NOMO-1 treated with DMSO at 0.1 percent for 48 hours (cell line): Measurements from ENCODE around the gene ABCB8.
A peak's percentile ranks its signal among the peaks of the same experiment; 100 is the strongest.

Source experiments
- DNase-seq: peaks from one replicate; lab custom pipeline; 2025; ENCODE audit not compliant: unreplicated experiment; lab: John Stamatoyannopoulos, UW

ABCB8 gene

DNA sequence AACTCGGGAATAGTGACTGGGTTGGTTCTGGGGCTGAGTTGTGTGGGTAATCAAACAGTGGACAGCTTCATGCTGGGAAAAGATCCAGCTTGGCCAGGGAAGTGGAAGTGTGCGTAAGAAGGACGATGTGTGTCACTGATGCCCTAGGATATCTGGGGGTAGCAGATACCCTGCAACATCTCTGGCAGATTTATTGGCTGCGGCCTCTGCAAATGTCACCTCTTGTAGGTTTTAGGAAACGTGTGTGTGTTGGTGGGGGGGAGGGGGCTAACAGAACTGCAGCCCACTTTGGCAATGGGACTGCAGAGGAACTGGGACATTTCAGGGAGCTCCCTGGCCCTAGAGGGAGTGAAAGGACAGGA is 57.1 kb downstream of the ABCB8 start:
- DNase-seq = no peak

DNA sequence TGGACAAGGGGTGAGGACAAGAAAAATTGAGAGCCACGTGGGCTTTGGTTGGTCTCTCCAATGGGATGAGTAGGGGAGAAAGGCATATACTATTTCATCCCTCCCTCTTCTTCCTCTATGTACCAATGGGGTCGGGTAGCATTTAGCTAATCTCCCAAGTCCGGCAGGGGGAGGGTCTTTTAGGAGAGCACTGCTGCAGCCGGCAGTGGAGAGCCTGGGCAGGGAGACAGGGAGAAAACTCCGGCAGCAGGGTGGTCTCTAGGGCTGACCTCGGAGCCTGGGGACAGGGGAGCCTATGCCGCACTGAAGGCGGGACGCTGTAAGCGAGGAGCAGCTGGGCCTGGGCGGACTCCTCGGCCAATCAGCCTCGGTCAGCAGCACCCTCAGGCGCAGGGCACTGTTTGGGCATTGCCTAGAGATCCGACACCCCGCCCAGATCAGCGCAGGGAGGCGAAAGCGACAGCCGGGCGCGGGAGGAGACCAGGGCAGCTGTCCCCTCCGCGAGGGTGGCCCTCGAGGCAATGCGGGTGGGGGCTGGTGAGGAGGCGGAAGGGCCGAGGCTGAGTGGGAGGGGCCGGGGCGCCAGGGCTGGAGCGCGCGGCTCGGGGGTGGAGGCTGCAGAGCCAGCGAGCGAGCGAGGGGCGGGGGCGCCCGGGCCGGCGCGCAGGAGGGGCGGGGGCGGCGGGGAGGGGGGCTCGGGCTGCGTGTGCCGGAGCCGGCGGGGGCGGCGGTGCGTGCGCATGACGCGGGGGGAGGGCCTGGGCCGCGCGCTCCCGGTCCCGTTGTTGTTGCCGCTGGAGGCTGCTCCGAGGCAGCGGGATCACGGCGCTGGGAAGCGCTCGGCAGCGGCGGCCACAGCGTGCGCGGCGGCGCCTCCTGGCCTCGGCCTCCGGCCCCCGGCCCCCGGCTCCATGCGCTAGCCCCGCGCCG is 57.7 kb downstream of the ABCB8 start, which contains the start of gene AGAP3:
AGAP3 (plus strand) TSS at position 785 of the 930 bp plus-strand sequence. CDS start 267 bp downstream, outside the sequence.
- peak; percentile 29 for DNase-seq

DNA sequence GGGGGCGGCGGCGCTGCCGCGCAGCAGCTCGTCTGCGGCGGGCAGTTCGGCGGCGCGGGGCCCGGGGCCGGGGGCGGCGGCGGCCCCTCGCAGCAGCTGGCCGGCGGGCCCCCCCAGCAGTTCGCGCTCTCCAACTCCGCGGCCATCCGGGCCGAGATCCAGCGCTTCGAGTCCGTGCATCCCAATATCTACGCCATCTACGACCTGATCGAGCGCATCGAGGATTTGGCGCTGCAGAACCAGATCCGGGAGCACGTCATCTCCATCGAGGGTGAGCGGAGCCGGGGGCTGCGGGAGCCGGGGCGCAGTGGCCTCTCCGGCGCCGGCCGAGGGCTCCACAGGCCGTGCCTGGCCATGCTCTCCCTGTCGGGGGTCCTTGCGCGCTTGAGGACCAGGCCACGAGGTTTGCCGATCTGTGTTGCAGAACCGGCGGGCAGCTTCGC is 58.6 kb downstream of the ABCB8 start:
- DNase-seq = no peak

DNA sequence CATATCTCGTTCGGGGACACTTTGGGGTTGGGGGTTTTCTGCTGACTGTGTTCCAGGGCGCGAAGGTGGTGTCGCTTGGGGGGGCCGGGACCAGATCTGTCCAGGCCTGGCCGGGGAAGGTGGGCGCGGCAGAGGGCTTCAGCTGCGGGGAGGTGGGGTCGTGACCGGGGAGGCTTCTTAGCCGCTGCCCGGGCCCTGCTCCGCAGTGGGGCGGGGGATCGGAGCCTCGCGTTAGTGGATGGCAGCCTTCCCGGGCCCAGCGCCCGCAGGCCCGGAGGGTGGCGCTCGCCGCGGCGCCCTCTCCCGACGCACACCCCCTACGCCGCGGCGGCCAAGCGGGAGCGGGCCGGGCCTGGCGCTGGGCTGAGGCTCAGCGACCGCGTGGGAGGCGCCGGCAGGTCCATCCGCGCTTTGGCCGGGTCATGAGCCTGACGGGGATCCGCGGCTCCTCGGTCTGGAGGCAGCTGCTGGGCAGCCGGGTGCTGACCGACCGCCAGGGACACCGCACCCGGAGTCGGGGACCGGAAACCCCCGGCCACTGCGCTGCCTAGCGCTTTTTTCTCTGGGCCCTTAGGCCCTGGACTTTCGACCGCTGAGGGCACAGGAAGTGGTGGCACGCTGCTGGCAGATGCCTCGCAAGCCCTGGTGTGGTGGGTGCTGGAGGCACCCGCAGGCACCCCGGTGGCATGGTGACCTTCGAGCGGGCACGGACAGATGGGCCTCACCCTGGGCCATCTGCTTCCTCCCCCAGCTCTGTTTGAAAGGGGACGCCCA is 59.2 kb downstream of the ABCB8 start:
- DNase-seq = no peak

DNA sequence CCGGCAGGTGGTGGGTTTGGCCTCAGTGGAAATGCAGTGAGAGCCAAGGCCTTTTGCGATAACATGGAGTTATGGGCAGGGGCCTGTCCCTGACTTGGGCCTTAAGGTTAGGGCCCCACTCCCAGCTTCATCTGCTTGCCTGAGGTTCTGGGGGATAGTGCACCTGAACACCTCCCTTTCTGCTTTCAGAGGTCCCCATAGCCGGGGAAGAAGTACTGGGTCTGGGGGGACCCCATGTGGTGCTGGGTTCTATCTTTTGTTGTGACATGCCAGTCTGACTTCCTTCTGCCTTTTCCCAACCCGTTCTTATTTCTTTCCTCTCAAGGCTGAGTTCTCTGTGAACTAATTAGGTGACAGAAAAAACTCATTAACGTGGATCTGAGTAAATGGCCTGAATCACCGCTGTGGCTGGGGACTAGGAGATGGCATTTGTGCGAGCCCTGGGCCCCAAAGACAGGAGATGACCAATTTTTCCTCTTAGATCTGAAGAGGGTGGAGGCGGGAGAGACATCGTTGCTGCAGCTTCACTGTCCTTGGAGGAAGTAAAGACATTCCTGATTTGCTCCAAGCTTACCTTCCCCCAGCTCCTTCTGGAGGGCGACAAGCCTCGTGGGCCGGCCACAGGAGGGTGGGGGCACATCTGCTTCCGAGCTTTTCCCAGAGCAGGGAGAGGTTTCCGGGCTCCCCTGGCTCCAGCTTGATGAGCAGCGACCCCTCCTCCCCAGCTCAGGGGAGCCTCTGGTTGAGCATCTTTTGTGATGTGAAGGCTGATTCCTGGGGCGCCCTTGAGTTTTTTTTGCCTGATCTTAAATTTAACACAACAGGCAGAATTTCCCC is 60.0 kb downstream of the ABCB8 start:
- no peak for DNase-seq

DNA sequence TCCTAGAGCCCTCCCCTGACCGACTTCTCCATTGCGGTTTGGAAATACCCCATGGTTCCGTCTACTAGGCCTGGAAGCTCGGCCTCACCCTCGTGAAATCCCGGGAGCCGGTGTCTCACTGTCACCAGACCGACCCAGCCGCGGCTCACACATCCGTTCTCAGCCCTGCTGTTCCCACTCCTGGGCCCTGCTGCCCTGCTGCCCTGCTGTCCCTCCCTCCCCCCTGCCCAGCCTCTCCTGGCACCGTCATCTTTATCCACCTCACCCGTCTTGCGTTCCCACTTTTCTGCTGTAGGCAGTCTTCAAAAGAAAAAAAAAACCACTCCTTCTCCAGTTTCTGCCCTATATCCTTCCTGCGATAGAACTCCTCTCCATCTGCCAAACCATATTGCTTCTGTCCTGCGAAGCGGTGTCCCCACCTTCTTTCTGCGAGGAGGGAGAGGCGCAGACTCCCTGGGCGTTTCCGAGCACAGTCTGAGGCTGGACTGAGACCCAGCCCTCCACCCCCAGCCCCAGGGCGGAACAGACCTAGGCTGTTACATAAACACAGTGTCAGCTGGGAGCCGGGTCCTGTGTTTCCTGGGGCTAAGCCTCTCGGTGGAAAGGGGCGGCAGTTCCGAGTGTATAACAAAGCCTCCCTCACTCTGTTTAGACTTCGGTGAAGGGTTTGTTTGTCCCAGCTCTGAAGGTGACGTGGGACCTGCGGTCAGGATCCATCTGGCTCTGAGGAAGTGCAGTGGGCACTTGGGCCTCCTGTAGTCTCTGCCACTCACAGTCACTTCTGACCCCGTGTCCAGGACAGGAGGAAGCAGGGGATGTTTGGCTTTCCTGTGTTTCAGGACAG is 60.8 kb downstream of the ABCB8 start:
- no peak for DNase-seq

DNA sequence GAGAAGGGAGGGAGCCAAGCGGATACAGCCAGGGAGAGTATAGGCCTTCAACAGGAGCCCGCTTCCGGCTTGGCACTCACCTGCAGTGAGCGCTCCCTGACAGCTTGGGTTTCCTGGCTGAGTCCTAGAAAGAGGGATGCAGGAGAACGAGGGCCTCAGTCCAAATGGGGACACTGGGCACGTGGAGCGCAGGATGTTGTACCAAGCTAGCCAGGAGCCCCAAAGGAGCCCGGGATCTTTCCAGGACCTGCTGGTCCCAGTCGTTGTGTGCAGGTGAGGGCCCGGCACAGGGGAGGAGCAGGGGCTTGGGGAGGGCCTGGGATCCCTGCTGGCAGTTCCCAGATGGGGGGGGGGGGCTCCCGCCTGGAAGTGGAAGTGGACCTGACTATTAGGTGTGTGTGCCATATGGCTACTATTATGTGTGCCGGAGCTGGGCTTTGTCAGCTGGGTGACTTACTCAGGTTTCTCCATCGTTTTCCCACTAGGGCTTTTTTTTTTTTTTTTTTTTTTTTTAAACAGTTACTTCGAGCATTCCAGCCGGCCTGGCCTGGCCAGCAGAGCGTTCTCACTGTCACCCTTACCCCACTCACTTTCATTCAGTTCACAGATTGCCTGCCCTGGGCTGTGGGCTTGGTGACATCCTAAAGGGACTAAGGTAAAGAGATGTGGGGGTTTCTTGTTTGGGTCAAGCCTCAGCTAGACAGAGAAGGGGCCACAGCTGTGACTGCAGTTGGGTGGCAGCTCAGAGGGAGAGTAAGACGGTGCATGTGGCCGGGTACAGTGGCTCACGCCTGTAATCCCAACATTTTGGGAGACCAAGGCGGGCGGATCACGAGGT is 61.9 kb downstream of the ABCB8 start:
- no peak for DNase-seq

DNA sequence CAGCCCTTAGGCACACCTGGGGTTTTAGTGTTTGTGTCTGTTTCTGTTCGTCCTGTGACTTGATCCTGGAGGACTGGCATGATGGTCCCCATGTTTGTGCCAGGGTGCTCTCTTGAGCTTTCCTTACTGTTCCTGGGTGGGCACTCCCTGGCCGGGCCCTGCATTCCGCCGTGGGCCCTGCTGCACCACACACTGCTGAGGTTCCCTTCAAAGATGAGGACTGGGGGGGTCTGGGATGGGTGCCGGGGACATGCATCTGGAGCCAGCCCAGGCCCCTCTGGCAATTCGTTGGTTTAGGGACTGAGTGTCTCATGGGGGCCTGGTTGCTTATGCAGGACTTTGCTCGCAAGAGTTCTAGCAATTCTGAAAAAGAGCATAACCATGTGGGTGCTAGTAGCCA is 62.8 kb downstream of the ABCB8 start:
- no peak for DNase-seq

DNA sequence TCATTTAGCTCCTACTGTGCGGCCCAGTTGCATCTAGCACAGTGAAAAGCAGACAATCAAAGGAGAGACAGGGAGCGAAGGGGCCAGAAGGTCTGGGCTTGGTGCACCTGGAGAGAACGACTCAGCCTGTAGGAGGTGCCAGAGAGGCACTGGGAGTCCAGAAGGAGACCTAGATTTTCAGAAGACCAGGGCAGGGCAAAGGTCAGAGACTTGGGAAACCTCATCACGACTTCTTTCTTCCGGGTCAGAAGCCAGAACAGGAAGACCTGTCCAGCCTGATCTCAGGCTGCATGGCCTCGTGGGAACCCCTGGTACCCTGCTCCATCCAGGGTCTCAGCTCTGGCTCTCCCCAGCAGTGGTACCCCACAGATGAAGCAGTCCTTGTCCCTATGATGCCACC is 63.2 kb downstream of the ABCB8 start:
- DNase-seq = peak; percentile 34

DNA sequence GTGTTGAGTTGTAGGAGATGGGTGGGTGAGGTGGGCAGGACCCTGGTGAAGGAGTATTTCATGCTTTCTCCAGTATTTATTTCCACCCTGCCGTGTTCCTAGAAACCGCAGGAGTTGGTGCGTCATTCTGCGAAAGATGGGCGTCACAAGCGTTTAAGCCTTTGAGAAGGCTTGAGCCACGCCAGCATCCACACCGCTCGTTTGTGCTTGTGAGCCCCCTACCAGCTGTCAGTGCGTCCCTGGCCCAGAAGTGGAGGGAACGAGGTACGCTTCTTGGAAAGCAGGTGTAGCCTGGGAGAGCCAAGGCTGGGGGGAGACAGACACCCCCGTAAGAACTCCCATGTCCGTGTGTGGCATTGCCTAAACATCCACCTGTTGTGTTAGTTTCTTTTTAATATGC is 63.7 kb downstream of the ABCB8 start:
- DNase-seq = no peak

DNA sequence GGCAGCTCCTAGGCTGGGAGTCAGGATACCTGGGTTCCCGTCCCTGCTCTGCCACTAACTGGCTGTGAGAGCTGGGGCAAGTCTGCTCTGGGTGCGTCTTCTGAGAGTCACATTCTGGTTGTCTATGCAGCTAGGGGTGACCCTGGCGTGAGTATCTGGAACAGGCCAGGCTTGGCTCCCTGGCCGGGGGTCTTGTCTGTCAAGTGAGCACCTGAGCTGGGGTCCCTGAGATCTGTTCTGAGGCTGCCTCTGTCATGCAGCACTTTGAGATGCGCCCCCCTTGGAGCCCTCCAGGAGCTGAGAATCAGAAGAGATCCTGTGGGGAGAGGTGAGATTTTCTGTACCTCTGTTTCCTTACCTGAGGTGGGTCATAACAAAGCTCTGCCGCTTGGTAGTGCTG is 65.5 kb downstream of the ABCB8 start:
- no peak for DNase-seq

DNA sequence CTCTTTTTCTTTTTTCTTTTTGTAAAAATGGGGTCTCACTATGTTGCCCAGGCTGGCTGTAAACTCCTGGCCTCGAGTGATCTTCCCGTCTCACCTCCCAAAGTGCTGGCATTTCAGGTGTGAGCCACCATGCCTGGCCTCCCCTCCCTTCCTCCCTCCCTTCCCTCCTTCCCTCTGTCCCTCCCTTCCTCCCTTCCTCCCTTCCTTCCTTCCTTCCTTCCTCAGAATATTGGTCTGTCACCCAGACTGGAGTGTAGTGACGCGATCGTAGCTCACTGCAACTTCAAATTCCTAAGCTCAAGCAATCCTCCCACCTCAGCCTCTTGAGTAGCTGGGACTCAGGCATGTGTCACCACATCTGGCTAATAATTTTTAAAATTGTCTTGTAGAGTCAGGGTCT is 66.4 kb downstream of the ABCB8 start:
- DNase-seq = no peak

DNA sequence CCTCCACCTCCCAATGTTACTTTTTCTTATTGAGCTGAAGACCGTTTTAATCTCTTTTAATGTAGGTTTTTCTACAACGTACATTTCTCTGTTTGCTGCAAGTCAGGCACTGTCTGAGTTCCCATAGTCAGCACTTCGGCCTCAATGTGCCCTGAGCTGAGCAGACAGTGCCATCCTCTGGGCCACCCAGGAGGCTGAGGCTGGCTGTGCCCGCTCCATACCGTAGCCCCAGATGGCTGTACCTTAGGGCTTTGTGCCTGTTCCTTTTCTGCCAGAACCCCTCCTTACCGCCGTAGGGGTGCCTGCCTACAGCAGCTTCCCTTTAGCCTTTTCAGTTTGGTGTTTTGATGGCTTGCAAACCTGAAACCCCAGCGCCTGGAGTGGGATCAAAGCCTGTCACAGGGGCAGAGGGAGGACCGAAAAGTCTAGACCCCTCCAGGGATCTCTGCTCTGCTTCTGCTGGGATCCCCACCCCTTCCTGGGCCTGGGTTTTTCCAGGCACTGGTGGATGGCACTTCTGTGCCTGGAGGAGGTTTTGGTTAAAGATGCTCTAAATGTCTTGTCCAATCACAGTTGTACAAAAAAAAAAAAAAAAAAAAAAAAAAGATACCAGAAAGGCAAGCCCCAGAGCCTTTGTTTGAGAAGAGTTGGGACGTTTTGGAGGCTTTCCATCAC is 67.0 kb downstream of the ABCB8 start:
- no peak for DNase-seq

DNA sequence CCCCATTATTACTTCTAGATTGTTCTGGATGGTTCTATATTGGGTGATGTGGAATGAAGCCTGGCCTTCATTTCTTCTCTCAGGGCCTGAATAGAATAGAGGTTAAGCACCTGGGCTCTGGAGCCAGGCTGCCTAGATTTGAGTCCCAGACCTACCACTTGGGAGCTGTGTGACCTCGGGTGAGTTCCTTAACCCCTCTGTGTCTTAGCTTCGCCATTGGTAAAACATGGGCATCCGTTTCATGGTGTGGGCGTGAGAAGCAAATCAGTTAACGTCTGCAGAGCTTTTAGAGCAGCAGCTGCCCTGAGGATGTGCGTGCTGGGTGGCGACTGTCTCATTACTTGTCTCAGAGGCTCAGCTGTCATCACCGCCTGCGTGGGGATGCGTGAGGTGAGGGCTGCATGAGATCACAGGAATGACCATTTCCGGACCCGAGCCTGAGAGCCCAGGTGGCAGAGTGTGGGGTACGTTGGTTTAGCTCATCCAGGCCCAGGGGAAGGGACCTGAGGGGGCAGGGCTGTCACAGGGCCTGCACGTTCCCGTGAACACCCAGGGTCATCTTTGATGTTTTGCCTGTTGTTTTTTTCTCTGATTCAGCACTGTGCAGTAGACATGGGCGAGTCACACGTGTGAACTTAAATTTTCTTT is 67.7 kb downstream of the ABCB8 start:
- DNase-seq = no peak
